ENCODE measurements around the gene CDC34. TPM values are rescaled to one million over a fixed set of nuclear protein-coding genes. Genes with fewer than 3 reads are reported as not detected.

CDC34 gene
- total RNA-seq, 1 donor from 2014 or later: 169 TPM

DNA sequence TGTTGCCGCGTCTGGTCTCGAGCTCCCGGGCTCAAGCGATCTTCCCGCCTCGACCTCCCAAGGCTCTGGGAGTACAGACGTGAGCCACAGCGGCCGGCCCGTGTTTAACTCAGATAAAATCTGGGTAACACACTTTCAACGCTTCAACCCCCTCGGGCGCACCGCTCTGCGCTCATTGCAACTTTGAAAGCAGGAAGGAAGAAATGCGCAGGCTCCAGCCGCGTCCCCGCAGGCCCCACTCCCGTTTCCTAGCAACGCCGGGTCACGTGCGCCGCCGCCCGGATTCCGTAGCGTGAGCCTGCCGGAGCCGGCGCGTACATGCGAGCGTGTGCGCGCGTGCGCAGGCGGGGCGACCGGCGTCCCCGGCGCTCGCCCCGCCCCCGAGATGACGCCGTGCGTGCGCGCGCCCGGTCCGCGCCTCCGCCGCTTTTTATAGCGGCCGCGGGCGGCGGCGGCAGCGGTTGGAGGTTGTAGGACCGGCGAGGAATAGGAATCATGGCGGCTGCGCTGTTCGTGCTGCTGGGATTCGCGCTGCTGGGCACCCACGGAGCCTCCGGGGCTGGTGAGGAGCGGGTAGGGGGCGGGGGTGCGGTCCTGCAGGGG lies 40.7 kb downstream of the CDC34 start, which contains the start of gene BSG:
Gene BSG (plus strand): TSS at position 457 of the 603 bp plus-strand sequence. CDS start 39 bp downstream, at position 496.
- peak within 1 kb of the TSS; percentile 90 for H3K4me3 ChIP-seq (ENCODE audit: low read depth, low read length)
- peaks cover 5% of the 10 kb centered on the region for H3K36me3 ChIP-seq (ENCODE audit: control insufficient read depth, insufficient read depth, low read length)
- TF ChIP-seq, protein P1, sequence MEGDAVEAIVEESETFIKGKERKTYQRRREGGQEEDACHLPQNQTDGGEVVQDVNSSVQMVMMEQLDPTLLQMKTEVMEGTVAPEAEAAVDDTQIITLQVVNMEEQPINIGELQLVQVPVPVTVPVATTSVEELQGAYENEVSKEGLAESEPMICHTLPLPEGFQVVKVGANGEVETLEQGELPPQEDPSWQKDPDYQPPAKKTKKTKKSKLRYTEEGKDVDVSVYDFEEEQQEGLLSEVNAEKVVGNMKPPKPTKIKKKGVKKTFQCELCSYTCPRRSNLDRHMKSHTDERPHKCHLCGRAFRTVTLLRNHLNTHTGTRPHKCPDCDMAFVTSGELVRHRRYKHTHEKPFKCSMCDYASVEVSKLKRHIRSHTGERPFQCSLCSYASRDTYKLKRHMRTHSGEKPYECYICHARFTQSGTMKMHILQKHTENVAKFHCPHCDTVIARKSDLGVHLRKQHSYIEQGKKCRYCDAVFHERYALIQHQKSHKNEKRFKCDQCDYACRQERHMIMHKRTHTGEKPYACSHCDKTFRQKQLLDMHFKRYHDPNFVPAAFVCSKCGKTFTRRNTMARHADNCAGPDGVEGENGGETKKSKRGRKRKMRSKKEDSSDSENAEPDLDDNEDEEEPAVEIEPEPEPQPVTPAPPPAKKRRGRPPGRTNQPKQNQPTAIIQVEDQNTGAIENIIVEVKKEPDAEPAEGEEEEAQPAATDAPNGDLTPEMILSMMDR (IDR thresholded peaks at IDR 0.05; ENCODE audit: insufficient read depth, low read length, severe bottlenecking): no peak
- DNase-seq (ENCODE audit: low read depth) (peak; percentile 90), FAIRE-seq (no peak)
- H3K27me3 ChIP-seq (ENCODE audit: control insufficient read depth, insufficient read depth, low read length): no peaks in the 10 kb centered on the region

DNA sequence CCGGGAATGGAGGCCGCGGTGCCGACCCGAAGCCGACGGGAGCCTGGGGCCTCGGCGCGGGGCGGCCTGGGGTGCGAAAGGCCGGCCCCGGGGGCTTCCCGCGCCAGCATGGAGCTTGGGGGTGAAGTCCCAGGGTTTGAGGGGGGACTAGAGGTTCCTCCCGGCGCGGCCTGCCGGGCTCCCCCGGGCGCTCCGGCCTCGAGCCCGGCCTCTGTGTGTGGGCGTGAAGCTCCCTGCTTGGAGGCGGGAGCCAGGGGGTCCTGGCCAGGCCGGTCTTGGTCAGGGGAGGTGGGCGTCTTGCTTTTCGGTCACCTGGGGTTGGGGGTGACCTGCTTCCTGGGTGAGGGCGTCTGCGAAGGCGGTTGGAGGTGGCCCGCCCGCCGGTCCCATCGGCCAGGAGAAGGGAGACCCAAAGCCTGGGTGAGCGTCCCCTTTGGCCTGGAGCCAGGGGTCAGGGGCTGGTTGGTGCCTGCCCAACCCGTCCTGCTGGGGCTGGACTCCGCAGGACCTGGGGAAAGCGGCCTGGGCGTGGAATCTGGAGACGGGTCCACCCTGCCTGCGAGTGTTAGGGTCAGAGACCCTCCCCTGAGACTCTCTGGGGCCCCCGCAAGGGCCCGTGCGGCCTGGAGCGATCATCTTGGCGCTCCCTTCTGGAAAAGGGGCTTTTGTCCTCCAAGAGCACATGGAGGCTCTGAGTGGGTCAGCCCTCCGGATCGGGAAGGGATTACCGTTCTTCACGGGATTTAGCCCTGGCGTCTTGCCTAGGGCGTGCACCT lies 41.4 kb downstream of the CDC34 start:
- peaks cover 9% of the 10 kb centered on the region for H3K36me3 ChIP-seq (ENCODE audit: control insufficient read depth, insufficient read depth, low read length)
- FAIRE-seq (no peak), DNase-seq (ENCODE audit: low read depth) (peak; percentile 35)
- H3K27me3 ChIP-seq (ENCODE audit: control insufficient read depth, insufficient read depth, low read length): no peaks in the 10 kb centered on the region
- TF ChIP-seq, protein P1 (IDR thresholded peaks at IDR 0.05; ENCODE audit: insufficient read depth, low read length, severe bottlenecking): no peak
- H3K4me3 ChIP-seq (ENCODE audit: low read depth, low read length): peak overlapping the region; percentile 90

DNA sequence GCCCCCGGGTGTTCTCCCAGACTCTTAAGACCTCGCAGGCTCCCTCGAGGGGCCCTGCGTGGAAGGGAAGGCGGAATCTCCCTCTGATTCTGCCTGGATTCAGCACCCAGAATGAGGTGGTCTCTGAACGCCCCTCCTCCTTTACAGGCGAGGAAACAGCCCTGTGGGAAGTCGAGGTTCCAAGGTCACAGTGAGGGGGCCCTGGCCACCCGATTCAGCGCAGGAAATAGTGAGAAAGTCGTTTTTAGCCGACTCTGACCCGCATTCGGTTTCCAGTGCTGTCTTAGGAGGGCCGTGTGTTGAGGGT lies 41.9 kb downstream of the CDC34 start:
- H3K4me3 ChIP-seq (ENCODE audit: low read depth, low read length): peak overlapping the region; percentile 90
- TF ChIP-seq, protein P1 (IDR thresholded peaks at IDR 0.05; ENCODE audit: insufficient read depth, low read length, severe bottlenecking): no peak
- DNase-seq (ENCODE audit: low read depth) (no peak), FAIRE-seq (no peak)
- no peaks in the 10 kb centered on the region for H3K27me3 ChIP-seq (ENCODE audit: control insufficient read depth, insufficient read depth, low read length)
- H3K36me3 ChIP-seq (ENCODE audit: control insufficient read depth, insufficient read depth, low read length): peaks cover 11% of the 10 kb centered on the region

DNA sequence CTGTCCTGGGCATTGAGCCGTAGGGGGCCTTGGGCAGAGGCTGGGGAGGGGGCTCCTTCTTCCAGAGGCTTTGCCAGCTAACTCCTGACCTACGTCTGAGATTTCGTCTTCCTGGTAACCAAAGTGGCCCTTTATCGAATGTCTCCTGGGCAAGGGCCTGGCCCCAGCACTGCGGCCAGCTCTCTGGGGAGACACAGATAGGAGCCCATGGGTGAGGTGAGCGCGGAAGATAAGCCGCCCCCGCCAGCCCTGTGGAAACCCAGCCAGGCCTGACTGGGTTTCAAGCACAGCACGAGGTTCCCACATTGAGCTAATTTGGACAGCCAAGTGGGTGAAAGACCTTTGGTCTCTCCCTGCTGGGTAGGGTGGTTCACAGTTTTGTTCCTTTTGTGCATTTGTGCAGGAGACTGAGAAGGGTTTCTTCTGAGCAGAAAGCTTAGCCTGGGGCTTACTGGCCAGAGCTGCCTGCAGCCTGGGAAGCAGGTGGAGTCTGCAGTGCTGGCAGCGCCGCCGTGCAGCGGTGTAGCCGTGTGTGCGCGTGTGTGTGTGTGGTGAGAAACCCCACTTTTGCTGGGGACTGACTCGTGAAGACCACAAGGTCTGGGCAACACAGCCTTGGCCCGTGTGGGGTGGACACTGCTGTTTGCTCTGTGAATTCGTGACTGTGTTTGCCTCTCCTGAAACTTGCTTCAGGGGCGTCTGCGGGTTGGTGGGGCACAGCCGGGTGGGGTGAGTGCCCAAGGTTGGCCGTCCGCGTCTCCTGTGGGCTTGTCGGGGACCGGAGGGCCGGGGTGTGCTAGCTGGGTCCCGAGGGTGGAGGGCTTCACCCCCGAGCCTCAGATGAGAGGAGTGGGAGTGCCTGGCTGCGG lies 43.3 kb downstream of the CDC34 start:
- TF ChIP-seq, protein P1 (IDR thresholded peaks at IDR 0.05; ENCODE audit: insufficient read depth, low read length, severe bottlenecking): no peak
- DNase-seq (ENCODE audit: low read depth) (no peak), FAIRE-seq (no peak)
- peaks cover 15% of the 10 kb centered on the region for H3K36me3 ChIP-seq (ENCODE audit: control insufficient read depth, insufficient read depth, low read length)
- peak overlapping the region; percentile 26 for H3K4me3 ChIP-seq (ENCODE audit: low read depth, low read length)
- no peaks in the 10 kb centered on the region for H3K27me3 ChIP-seq (ENCODE audit: control insufficient read depth, insufficient read depth, low read length)

DNA sequence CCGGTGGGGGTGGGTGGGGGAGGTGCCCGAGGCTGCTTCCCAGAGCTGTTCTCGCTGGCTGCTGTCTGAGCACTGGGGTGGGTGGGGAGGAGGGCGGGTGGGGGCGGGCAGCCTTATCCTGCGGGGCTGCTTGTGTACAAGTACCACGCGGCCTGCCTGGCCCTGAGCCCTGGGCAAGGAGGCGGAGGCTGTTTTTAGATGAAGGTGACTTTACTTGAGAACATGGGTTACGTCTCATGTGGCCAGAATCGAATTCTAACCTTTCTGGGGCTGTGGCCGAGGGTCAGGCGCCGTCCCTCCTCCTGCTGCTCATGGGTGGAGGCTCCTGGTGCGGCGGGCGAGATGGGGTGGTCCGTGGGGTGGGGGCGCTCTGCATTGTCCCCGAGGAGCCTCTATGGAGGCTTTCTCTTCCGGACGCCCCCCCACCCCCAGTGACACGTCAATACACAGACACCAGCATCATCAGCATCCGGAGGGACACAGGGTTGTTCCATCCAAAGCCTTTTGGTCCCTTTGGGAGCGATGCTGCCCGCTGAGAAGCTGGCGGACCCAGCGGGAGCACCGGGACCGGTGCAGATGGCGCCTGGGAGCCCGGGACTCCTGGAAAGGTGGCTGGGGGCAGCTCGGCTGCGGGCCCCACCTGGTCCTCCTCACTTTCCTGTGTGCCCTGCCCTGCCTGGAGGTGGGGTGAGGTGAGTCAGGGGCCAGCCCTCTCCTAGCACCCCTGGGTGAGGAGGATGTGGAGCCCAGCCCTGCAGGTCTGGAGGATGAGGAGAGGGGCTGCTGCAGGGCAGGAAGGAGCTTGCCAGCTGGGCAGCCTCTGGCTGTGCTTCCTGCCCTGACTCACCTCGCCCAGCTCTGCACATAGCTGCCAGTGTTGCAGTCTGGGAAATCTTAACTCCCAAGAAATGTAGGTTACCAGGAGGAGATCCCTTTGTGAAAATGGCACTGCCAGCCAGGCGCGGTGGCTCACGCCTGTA lies 44.3 kb downstream of the CDC34 start:
- Histone ChIP-seq H3K4me3 (ENCODE audit: low read depth, low read length) (peak overlapping the region; percentile 26), H3K27me3 (ENCODE audit: control insufficient read depth, insufficient read depth, low read length) (no peaks in the 10 kb centered on the region), H3K36me3 (ENCODE audit: control insufficient read depth, insufficient read depth, low read length) (peaks cover 17% of the 10 kb centered on the region)
- TF ChIP-seq, protein P1 (IDR thresholded peaks at IDR 0.05; ENCODE audit: insufficient read depth, low read length, severe bottlenecking): no peak
- peak; percentile 80 for DNase-seq (ENCODE audit: low read depth)
- no peak for FAIRE-seq

Data from bronchial epithelial cell (primary cell).